Suprapubic skin (tissue), 4 donors: ENCODE results near the gene HHLA2.

ENCODE experiments used
- CTCF ChIP-seq, 2 donors: fragments of 200-600 bp in 1 of 2; fragments of 450-650 bp in 1 of 2; sonication (generic) in 1 of 2; IDR thresholded peaks; one replicate each; pipeline ENCODE4 v1.5.1; 2016 to 2019; ENCODE audit warnings: antibody characterized with exemption in 2 of 2, mild to moderate bottlenecking in 1 of 2, moderate library complexity in 1 of 2
- EP300 ChIP-seq: sonication (generic); formaldehyde crosslinking; IDR thresholded peaks from one replicate; pipeline ENCODE4 v1.6.1; 2017; ENCODE audit warnings: antibody characterized with exemption
- POLR2A ChIP-seq, 2 donors: fragments of 450-650 bp; IDR thresholded peaks; one replicate each; pipeline ENCODE4 v1.6.1; 2017; ENCODE audit warnings: antibody characterized with exemption in 2 of 2, mild to moderate bottlenecking in 2 of 2, moderate library complexity in 2 of 2
- POLR2AphosphoS5 ChIP-seq, 3 donors: sonication (generic); formaldehyde crosslinking; IDR thresholded peaks; one replicate each; pipeline ENCODE4 v1.6.1; 2017; ENCODE audit warnings: antibody characterized with exemption in 3 of 3

- no peak for TF ChIP-seq CTCF (IDR thresholded peaks at IDR 0.05)
- no peak for TF ChIP-seq POLR2AphosphoS5 (IDR thresholded peaks at IDR 0.05)
- no peak for TF ChIP-seq EP300
- TF ChIP-seq POLR2A (IDR thresholded peaks at IDR 0.05) = no peak
Measured at GRCh38 chr3:108329508-108329907, 33.2 kb downstream of the HHLA2 start.
